CD4-positive, alpha-beta T cell (primary cell): ENCODE results near the gene CHD2. TPM values are rescaled to one million over a fixed set of nuclear protein-coding genes. Genes with fewer than 3 reads are reported as not detected.

Source experiments
- ATAC-seq: fragments of 200-7000 bp; cut with Tn5 transposase; one replicate; pipeline ENCODE4 v1.10.0; 2022; ENCODE audit warnings: mild to moderate bottlenecking; ENCODE audit not compliant: poor library complexity
- CTCF ChIA-PET: fragments of 350-600 bp; sonication (Branson Sonifier 250); formaldehyde crosslinking; loops from one replicate; lab custom pipeline; 2021; ENCODE audit warnings: antibody characterized with exemption, inconsistent platforms; lab: Charles Lee
- POLR2A ChIA-PET: fragments of 350-600 bp; sonication (Branson Sonifier 250); formaldehyde crosslinking; loops from one replicate; lab custom pipeline; 2021; ENCODE audit warnings: antibody characterized with exemption, inconsistent platforms; lab: Charles Lee
- DNase-seq, 14 experiments: peaks; one replicate each; pipeline ENCODE4 v3.0.0-alpha.2; 2013 to 2020; ENCODE audit warnings: mixed read lengths in 2 of 14
- H3K27ac ChIP-seq, 2 donors: one replicate each; pipeline versions ENCODE4 v1.5.1 to v1.7.0; 2013; ENCODE audit warnings: low read length in 2 of 2, low read depth in 1 of 2, mild to moderate bottlenecking in 1 of 2
- H3K27me3 ChIP-seq, 2 experiments: 1 replicate in 1 of 2; 2 replicates in 1 of 2; pipeline versions ENCODE4 v1.6.1 to v1.7.0; 2013; ENCODE audit warnings: low read length in 2 of 2, control low read depth in 1 of 2, mild to moderate bottlenecking in 1 of 2, moderate library complexity in 1 of 2; ENCODE audit not compliant: insufficient read depth in 2 of 2, control insufficient read depth in 1 of 2
- H3K36me3 ChIP-seq: one replicate; pipeline ENCODE4 v1.6.1; 2013; ENCODE audit warnings: low read length, control low read depth; ENCODE audit not compliant: insufficient read depth
- H3K4me1 ChIP-seq: one replicate; pipeline ENCODE4 v1.6.1; 2013; ENCODE audit warnings: low read length, control low read depth; ENCODE audit not compliant: insufficient read depth
- H3K4me3 ChIP-seq: one replicate; pipeline ENCODE4 v1.5.1; 2013; ENCODE audit warnings: mild to moderate bottlenecking, low read length, moderate library complexity
- H3K9me3 ChIP-seq, 2 experiments: 1 replicate in 1 of 2; 2 replicates in 1 of 2; pipeline versions ENCODE4 v1.6.1 to v1.7.0; 2013; ENCODE audit warnings: low read length in 2 of 2, mild to moderate bottlenecking in 2 of 2, control low read depth in 1 of 2, moderate library complexity in 1 of 2; ENCODE audit not compliant: control insufficient read depth in 1 of 2, insufficient read depth in 1 of 2
- H3K27ac Mint-ChIP-seq: one replicate; pipeline ENCODE4 v1.8.0; 2020; ENCODE audit warnings: mixed read lengths
- H3K27me3 Mint-ChIP-seq: one replicate; pipeline ENCODE4 v1.8.0; 2021; ENCODE audit warnings: mixed read lengths
- H3K36me3 Mint-ChIP-seq: one replicate; pipeline ENCODE4 v1.8.0; 2021; ENCODE audit warnings: low read depth, mixed read lengths
- H3K4me1 Mint-ChIP-seq: one replicate; pipeline ENCODE4 v1.8.0; 2021; ENCODE audit warnings: low read depth, mixed read lengths
- H3K4me3 Mint-ChIP-seq: one replicate; pipeline ENCODE4 v1.8.0; 2020; ENCODE audit warnings: mild to moderate bottlenecking, mixed read lengths
- H3K9me3 Mint-ChIP-seq: one replicate; pipeline ENCODE4 v1.8.0; 2020; ENCODE audit warnings: mixed read lengths
- intact Hi-C, 2 experiments: fragments of 100-400 bp; cut with DNase I in 1 of 2; cut with micrococcal nuclease in 1 of 2; formaldehyde crosslinking; loops; one replicate each; pipeline versions ENCODE4 v1.15.1 to v1.9.0; 2023 to 2025; cut with DNase I, micrococcal nuclease
- total RNA-seq, 174 experiments: library from RNA in 2 of 174; stranded (reverse) in 2 of 174; gene quantifications; one replicate each; pipeline ENCODE4 v1.2.3 and lab custom pipeline; 2021 to 2026
- TF ChIP-seq, protein P1 (sequence below): fragments of 200-600 bp; IDR thresholded peaks from one replicate; pipeline ENCODE4 v1.8.0; 2022; ENCODE audit warnings: antibody characterized with exemption, mild to moderate bottlenecking

The CHD2 gene
- total RNA-seq, 2 experiments from 2014 or later: 615 to 660 TPM

DNA sequence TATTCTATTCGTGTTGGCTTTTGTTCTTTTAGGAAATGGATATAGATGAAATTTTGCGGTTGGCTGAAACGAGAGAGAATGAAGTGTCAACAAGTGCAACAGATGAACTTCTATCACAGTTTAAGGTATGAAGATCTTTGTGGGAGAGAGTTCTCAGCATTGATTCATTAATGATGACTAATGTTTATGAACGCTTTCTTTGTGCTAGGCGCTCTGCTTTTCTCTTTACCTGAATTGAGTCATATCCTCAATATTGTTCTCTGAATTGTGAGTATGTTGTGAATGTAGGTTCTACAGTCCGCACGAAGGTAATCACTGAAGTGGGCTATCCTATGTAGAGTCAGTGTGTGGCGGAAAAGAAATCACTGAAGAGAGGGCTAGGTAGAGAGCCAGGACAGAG is 81.2 kb downstream of the CHD2 start:
- Mint-ChIP-seq H3K9me3 (no peaks in the 10 kb centered on the region), H3K27me3 (no peaks in the 10 kb centered on the region), H3K27ac (no peak overlapping the region), H3K36me3 (peaks cover 60% of the 10 kb centered on the region), H3K4me3 (no peak overlapping the region), H3K4me1 (peaks cover 27% of the 10 kb centered on the region)
- TF ChIP-seq, protein P1, sequence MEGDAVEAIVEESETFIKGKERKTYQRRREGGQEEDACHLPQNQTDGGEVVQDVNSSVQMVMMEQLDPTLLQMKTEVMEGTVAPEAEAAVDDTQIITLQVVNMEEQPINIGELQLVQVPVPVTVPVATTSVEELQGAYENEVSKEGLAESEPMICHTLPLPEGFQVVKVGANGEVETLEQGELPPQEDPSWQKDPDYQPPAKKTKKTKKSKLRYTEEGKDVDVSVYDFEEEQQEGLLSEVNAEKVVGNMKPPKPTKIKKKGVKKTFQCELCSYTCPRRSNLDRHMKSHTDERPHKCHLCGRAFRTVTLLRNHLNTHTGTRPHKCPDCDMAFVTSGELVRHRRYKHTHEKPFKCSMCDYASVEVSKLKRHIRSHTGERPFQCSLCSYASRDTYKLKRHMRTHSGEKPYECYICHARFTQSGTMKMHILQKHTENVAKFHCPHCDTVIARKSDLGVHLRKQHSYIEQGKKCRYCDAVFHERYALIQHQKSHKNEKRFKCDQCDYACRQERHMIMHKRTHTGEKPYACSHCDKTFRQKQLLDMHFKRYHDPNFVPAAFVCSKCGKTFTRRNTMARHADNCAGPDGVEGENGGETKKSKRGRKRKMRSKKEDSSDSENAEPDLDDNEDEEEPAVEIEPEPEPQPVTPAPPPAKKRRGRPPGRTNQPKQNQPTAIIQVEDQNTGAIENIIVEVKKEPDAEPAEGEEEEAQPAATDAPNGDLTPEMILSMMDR: no peak
- DNase-seq (no peak), ATAC-seq (peak; percentile 36)
- Histone ChIP-seq H3K27ac (no peak overlapping the region), H3K9me3 (no peaks in the 10 kb centered on the region), H3K36me3 (peaks cover 99% of the 10 kb centered on the region), H3K4me3 (no peak overlapping the region), H3K27me3 (no peaks in the 10 kb centered on the region), H3K4me1 (no peaks in the 10 kb centered on the region)
- ChIA-PET POLR2A (no interaction called here), CTCF (no interaction called here)
- intact Hi-C loops: loop anchor here (5.0 kb wide), 2 partner anchors 39 to 44 kb away; no protein-coding TSS in a partner anchor

- H3K9me3 Mint-ChIP-seq: no peaks in the 10 kb centered on the region
- peaks cover 58% of the 10 kb centered on the region for H3K36me3 Mint-ChIP-seq
- H3K4me3 Mint-ChIP-seq: no peak overlapping the region
These were observed 84.0 kb downstream of the CHD2 start for GRCh38 chr15:92984161-92984560.

GRCh38 chr15:92989470-92989869 is 89.3 kb downstream of the CHD2 start:
- Mint-ChIP-seq H3K27ac (peak overlapping the region; percentile 7), H3K9me3 (no peaks in the 10 kb centered on the region), H3K36me3 (peaks cover 95% of the 10 kb centered on the region), H3K27me3 (no peaks in the 10 kb centered on the region), H3K4me1 (peaks cover 38% of the 10 kb centered on the region), H3K4me3 (no peak overlapping the region)
- TF ChIP-seq, protein P1: no peak
- peaks cover 98% of the 10 kb centered on the region for H3K36me3 ChIP-seq
- intact Hi-C loops: no loop called here
- DNase-seq (no peak), ATAC-seq (no peak)
- peaks cover 7% of the 10 kb centered on the region for H3K4me1 ChIP-seq
- H3K27ac ChIP-seq: no peak overlapping the region
- no peaks in the 10 kb centered on the region for H3K9me3 ChIP-seq
- H3K27me3 ChIP-seq: no peaks in the 10 kb centered on the region
- ChIA-PET CTCF (interaction anchor here (0.7 to 2.2 kb wide), 5 partner anchors 9 to 1716 kb away, joined by 3 to 5 read pairs (median 5); no protein-coding TSS in a partner anchor), POLR2A (interaction anchor here (0.6 kb wide), 1 partner anchor 44 kb away, joined by 3 read pairs; no protein-coding TSS in a partner anchor)
- H3K4me3 ChIP-seq: no peak overlapping the region

More at GRCh38 chr15:92984161-92984560, 84.0 kb downstream of the CHD2 start:
- H3K4me1 ChIP-seq: peaks cover 3% of the 10 kb centered on the region
- H3K9me3 ChIP-seq: no peaks in the 10 kb centered on the region
- no peaks in the 10 kb centered on the region for H3K27me3 ChIP-seq
- no peak overlapping the region for H3K4me3 ChIP-seq
- ATAC-seq (no peak), DNase-seq (no peak)
- POLR2A ChIA-PET: interaction anchor here (1.0 kb wide), 1 partner anchor 10 kb away, joined by 3 read pairs; no protein-coding TSS in a partner anchor
- Mint-ChIP-seq H3K27ac (no peak overlapping the region), H3K27me3 (no peaks in the 10 kb centered on the region), H3K4me1 (peaks cover 25% of the 10 kb centered on the region)
- TF ChIP-seq, protein P1: no peak
- no peak overlapping the region for H3K27ac ChIP-seq
- peaks cover 98% of the 10 kb centered on the region for H3K36me3 ChIP-seq
- intact Hi-C loops: loop anchor here (5.0 kb wide), 2 partner anchors 42 to 47 kb away; no protein-coding TSS in a partner anchor
- CTCF ChIA-PET: interaction anchor here (0.6 kb wide), 1 partner anchor 246 kb away, joined by 3 read pairs; no protein-coding TSS in a partner anchor
